Astrocyte of the spinal cord (primary cell): Measurements from ENCODE around the gene HNRNPH3.

Experiments used
- DNase-seq: peaks from one replicate; pipeline ENCODE4 v3.0.0; 2011; ENCODE audit warnings: low read depth, low spot score
- H3K4me3 ChIP-seq: 2 replicates; pipeline ENCODE4 v1.5.1; 2011; ENCODE audit warnings: low read depth, mild to moderate bottlenecking, low read length, moderate library complexity
- in situ Hi-C: cut with HindIII; loops from 2 replicates; pipeline ENCODE4 v1.10.0; 2017; ENCODE audit warnings: low sequenced_read_pairs
- TF ChIP-seq, protein P1 (sequence below): IDR thresholded peaks from 2 replicates; pipeline ENCODE4 v1.5.1; 2012; ENCODE audit warnings: low read depth, mild to moderate bottlenecking, low read length, inconsistent platforms

Gene HNRNPH3

GRCh38 chr10:68330852-68331454 is 911 bp upstream of the HNRNPH3 start:
- peak overlapping the region; percentile 94 for H3K4me3 ChIP-seq
- in situ Hi-C loops = no loop called here
- TF ChIP-seq, protein P1, sequence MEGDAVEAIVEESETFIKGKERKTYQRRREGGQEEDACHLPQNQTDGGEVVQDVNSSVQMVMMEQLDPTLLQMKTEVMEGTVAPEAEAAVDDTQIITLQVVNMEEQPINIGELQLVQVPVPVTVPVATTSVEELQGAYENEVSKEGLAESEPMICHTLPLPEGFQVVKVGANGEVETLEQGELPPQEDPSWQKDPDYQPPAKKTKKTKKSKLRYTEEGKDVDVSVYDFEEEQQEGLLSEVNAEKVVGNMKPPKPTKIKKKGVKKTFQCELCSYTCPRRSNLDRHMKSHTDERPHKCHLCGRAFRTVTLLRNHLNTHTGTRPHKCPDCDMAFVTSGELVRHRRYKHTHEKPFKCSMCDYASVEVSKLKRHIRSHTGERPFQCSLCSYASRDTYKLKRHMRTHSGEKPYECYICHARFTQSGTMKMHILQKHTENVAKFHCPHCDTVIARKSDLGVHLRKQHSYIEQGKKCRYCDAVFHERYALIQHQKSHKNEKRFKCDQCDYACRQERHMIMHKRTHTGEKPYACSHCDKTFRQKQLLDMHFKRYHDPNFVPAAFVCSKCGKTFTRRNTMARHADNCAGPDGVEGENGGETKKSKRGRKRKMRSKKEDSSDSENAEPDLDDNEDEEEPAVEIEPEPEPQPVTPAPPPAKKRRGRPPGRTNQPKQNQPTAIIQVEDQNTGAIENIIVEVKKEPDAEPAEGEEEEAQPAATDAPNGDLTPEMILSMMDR = no peak
- no peak for DNase-seq

GRCh38 chr10:68332259-68333057 is 594 bp downstream of the HNRNPH3 start, which contains the start of gene PBLD:
Gene PBLD (minus strand): TSS chr10:68332928. CDS start chr10:68306844, 26,084 bp downstream.
- TF ChIP-seq, protein P1 = peak; percentile 54
- in situ Hi-C loops = no loop called here
- DNase-seq = peak; percentile 86
- peak within 1 kb of the TSS; percentile 94 for H3K4me3 ChIP-seq

DNA sequence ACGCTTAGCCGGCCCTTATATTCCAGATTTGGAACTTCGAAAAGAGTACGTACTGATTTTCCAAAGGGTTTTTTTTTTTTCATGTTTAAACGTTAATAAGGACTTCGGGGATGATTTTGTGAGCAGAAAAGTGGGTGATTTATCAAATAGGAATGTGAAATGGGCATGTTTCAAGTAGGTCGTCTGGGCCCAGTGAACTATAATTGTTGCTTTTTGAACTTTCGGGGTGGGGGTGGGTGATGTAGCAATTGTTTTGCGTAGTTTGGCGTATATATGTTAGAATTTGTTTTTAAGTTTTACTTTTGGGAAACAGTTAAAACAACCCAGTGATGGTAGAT is 1.2 kb downstream of the HNRNPH3 start:
- peak overlapping the region; percentile 94 for H3K4me3 ChIP-seq

DNA sequence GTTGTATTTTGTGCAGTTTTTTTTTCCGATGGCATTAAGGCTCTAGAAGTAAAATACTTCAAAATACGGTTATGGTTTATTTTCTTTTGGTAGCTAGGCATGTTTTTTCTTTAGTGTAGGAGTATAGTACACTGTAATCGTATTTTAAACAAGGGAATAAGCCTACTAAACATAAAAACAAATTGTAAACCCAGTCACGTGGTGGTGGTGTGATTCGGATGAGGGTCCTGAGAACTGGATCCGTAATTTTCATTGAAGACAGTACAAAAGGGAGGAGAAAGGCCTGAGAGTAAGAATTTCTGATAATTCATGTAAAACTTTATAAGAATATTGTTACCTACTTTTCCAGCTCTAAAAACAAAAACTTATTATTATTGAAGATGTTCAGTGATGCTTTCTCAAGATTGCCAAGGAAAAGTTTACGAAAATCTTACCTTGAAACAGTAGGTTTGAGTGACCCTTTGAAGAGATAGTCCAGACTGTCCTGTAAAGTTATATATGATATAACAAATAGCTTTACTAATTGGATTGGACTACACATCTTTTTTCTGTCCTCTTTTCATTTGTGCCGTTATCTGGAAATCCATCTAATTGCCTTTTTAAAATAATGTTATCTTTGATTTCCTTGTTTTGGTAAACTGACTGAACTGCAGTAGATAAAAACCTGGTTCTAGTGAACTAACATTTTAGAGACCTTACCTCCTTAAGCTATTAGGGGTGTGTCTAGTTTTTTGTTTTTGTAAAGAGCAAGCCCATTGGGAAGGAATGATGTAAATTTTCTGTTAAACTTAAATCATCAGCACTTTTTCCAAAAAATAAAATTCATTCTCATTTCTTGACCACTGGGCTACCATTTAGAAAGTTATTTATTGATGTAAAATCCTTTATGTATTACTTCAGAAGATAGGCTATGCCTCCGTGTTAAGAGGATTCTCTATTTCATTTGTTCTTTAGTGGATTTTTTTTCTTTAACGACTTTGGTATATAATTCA is 1.9 kb downstream of the HNRNPH3 start:
- DNase-seq = no peak
- peak overlapping the region; percentile 94 for H3K4me3 ChIP-seq
- TF ChIP-seq, protein P1 = no peak
- in situ Hi-C loops = no loop called here

More for the DNA sequence above, 1.2 kb downstream of the HNRNPH3 start:
- in situ Hi-C loops = no loop called here
- TF ChIP-seq, protein P1 = no peak
- no peak for DNase-seq

- peak overlapping the region; percentile 94 for H3K4me3 ChIP-seq
- DNase-seq = no peak
- in situ Hi-C loops = no loop called here
- TF ChIP-seq, protein P1 = no peak
These were observed 3.0 kb downstream of the HNRNPH3 start for GRCh38 chr10:68334672-68335467.
